Measurements from ENCODE around the gene RND2. TPM values are rescaled to one million over a fixed set of nuclear protein-coding genes. Genes with fewer than 3 reads are reported as not detected.

RND2 gene
- total and polyA plus RNA-seq, 2 of the 4 experiments (the other 2 are of a cell fraction), result 1.1 to 1.9 TPM

DNA sequence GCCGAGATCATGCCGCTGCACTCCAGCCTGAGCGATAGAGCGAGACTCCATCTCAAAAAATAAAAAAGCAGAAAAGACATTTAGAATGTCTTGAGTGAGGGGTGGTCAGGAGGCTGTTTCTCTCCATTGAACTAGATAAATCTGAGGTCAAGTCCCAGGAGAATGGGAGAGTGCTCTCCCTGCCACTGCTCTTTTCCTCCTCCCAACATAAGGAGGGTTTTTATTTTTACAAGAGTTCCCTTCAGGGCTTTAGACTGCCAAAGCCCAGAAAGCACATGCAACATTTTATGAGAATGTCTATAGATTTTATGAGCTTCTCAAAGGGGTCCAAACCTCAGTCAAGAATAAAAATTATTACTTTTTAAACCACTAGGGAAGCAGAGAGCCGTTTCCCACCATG lies 1.6 kb downstream of the RND2 start:
- H3K27me3 ChIP-seq (ENCODE audit: control insufficient read depth, insufficient read depth, low read length), result peaks cover 4% of the 10 kb centered on the region; the same call in 1 of the 2 replicates
- ChIA-PET POLR2A (ENCODE audit: unreplicated experiment) (no interaction called here), CTCF (no interaction called here)
- H3K14ac ChIP-seq (replicated peaks; ENCODE audit: low read depth, low read length), result no peak overlapping the region
- H3K36me3 ChIP-seq (ENCODE audit: control insufficient read depth, insufficient read depth, low read length), result no peaks in the 10 kb centered on the region
- no peak overlapping the region for H2BK120ac ChIP-seq (ENCODE audit: low read depth, low read length)
- no peak overlapping the region for H2BK20ac ChIP-seq (ENCODE audit: low read depth, low read length)
- H3K9me1 ChIP-seq (ENCODE audit: insufficient read depth, low read length), result no peaks in the 10 kb centered on the region; the same call in 1 of the 2 replicates
- no peak overlapping the region for H3K4me2 ChIP-seq (ENCODE audit: low read depth, low read length)
- no peak overlapping the region for H2AFZ ChIP-seq (replicated peaks; ENCODE audit: low read length, poor library complexity)
- no peaks in the 10 kb centered on the region for H4K20me1 ChIP-seq (ENCODE audit: insufficient read depth, low read length)
- no peak overlapping the region for H3K23ac ChIP-seq (ENCODE audit: low read depth, low read length)
- TF ChIP-seq CHD1 (IDR thresholded peaks at IDR 0.05; ENCODE audit: low read depth, low read length), result no peak
- TF ChIP-seq NFE2L2 (IDR thresholded peaks at IDR 0.05; ENCODE audit: low read depth, low read length), result no peak
- TF ChIP-seq, protein P1, sequence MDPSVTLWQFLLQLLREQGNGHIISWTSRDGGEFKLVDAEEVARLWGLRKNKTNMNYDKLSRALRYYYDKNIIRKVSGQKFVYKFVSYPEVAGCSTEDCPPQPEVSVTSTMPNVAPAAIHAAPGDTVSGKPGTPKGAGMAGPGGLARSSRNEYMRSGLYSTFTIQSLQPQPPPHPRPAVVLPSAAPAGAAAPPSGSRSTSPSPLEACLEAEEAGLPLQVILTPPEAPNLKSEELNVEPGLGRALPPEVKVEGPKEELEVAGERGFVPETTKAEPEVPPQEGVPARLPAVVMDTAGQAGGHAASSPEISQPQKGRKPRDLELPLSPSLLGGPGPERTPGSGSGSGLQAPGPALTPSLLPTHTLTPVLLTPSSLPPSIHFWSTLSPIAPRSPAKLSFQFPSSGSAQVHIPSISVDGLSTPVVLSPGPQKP (IDR thresholded peaks at IDR 0.05; ENCODE audit: borderline replicate concordance, low read depth, low read length), result no peak
- no peak for TF ChIP-seq POLR2A (IDR thresholded peaks at IDR 0.05; ENCODE audit: low read depth, low read length)
- no peak for TF ChIP-seq MXI1 (IDR thresholded peaks at IDR 0.05; ENCODE audit: borderline replicate concordance, low read depth, low read length)
- TF ChIP-seq SMC3 (IDR thresholded peaks at IDR 0.05; ENCODE audit: low read depth, low read length), result no peak
- TF ChIP-seq MAFK (IDR thresholded peaks at IDR 0.05; ENCODE audit: low read depth, low read length), result no peak
- no peak for TF ChIP-seq FOS (IDR thresholded peaks at IDR 0.05; ENCODE audit: low read depth, low read length)
- TF ChIP-seq, protein P2, sequence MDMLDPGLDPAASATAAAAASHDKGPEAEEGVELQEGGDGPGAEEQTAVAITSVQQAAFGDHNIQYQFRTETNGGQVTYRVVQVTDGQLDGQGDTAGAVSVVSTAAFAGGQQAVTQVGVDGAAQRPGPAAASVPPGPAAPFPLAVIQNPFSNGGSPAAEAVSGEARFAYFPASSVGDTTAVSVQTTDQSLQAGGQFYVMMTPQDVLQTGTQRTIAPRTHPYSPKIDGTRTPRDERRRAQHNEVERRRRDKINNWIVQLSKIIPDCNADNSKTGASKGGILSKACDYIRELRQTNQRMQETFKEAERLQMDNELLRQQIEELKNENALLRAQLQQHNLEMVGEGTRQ (IDR thresholded peaks at IDR 0.05; ENCODE audit: low read depth, low read length), result no peak
- no peak for TF ChIP-seq MAZ (IDR thresholded peaks at IDR 0.05; ENCODE audit: borderline replicate concordance, low read depth, low read length)
- no peak for TF ChIP-seq RFX5 (IDR thresholded peaks at IDR 0.05; ENCODE audit: low read depth, low read length)
- no peak for TF ChIP-seq RAD21 (IDR thresholded peaks at IDR 0.05; ENCODE audit: low read length)
- no peak overlapping the region for H3K18ac ChIP-seq (ENCODE audit: low read depth, low read length)
- H3K56ac ChIP-seq (ENCODE audit: extremely low read depth, insufficient read depth, low read length), result no peak overlapping the region
- H2BK15ac ChIP-seq (ENCODE audit: low read depth, low read length), result no peak overlapping the region
- in situ Hi-C loops (cut with MboI; ENCODE audit: low sequenced_read_pairs), result loop anchor here (5.0 kb wide), 1 partner anchor 146 kb away; the partner anchor contains the start of gene NBR1
- H2BK5ac ChIP-seq (ENCODE audit: low read depth, low read length, poor library complexity, severe bottlenecking), result no peak overlapping the region
- H3K27ac ChIP-seq (ENCODE audit: insufficient read depth, low read length), result no peak overlapping the region
- no TSS peak for BruUV-seq (replicated peaks)
- no peak overlapping the region for H3K4me3 ChIP-seq (ENCODE audit: insufficient read depth, low read depth, low read length)
- no peak overlapping the region for H3K9ac ChIP-seq (ENCODE audit: low read depth, low read length)
- no peak overlapping the region for H4K5ac ChIP-seq (ENCODE audit: low read depth, low read length)
- no peak for ATAC-seq (ENCODE audit: low read depth)
- no peak overlapping the region for H3K4ac ChIP-seq (ENCODE audit: low read depth, low read length)
- H4K91ac ChIP-seq (ENCODE audit: insufficient read depth, low read depth, low read length), result no peak overlapping the region
- no peaks in the 10 kb centered on the region for H3K9me3 ChIP-seq (ENCODE audit: control insufficient read depth, insufficient read depth, low read length)
- H2AK9ac ChIP-seq (replicated peaks; ENCODE audit: low read depth, low read length, poor library complexity), result no peak overlapping the region
- H3K4me1 ChIP-seq (ENCODE audit: control insufficient read depth, insufficient read depth, low read length), result peaks cover 4% of the 10 kb centered on the region; the same call in 1 of the 2 replicates
- intact Hi-C loops (cut with micrococcal nuclease), result loop anchor here (2.0 kb wide), 1 partner anchor 312 kb away; no protein-coding TSS in a partner anchor
- no peak overlapping the region for H2AK5ac ChIP-seq (ENCODE audit: low read depth, low read length)
- H4K8ac ChIP-seq (ENCODE audit: low read depth in 2 of 2, low read length in 2 of 2), result no peak overlapping the region
- peaks cover 0 to 3% of the 10 kb centered on the region in 2 experiments; a peak in 3 of 4 replicates for H3K79me1 ChIP-seq (ENCODE audit: low read depth in 1 of 2, low read length in 2 of 2)
- no peak for DNase-seq
- dilution Hi-C loops (cut with HindIII; ENCODE audit: low sequenced_read_pairs, unreplicated experiment), result no loop called here
- no CpG with 5 or more reads among the region's 5 CpGs for WGBS, 2 experiments (ENCODE audit: extremely low coverage in 2 of 2, insufficient read length in 1 of 2)

Data from IMR-90 (cell line).